ENCODE data around the gene NKAIN2.

GRCh38 chr6:123841067-123841896 lies 37.6 kb downstream of the NKAIN2 start:
- TF ChIP-seq, protein P1, sequence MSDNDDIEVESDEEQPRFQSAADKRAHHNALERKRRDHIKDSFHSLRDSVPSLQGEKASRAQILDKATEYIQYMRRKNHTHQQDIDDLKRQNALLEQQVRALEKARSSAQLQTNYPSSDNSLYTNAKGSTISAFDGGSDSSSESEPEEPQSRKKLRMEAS (IDR thresholded peaks at IDR 0.05; ENCODE audit: low read depth, low read length), result no peak
- TF ChIP-seq, protein P2, sequence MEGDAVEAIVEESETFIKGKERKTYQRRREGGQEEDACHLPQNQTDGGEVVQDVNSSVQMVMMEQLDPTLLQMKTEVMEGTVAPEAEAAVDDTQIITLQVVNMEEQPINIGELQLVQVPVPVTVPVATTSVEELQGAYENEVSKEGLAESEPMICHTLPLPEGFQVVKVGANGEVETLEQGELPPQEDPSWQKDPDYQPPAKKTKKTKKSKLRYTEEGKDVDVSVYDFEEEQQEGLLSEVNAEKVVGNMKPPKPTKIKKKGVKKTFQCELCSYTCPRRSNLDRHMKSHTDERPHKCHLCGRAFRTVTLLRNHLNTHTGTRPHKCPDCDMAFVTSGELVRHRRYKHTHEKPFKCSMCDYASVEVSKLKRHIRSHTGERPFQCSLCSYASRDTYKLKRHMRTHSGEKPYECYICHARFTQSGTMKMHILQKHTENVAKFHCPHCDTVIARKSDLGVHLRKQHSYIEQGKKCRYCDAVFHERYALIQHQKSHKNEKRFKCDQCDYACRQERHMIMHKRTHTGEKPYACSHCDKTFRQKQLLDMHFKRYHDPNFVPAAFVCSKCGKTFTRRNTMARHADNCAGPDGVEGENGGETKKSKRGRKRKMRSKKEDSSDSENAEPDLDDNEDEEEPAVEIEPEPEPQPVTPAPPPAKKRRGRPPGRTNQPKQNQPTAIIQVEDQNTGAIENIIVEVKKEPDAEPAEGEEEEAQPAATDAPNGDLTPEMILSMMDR (IDR thresholded peaks at IDR 0.05; ENCODE audit: low read depth, low read length), result no peak
- TF ChIP-seq POLR2A (IDR thresholded peaks at IDR 0.05; ENCODE audit: extremely low read depth, insufficient read length), result no peak
